ENCODE data around the gene CCNI.

DNA sequence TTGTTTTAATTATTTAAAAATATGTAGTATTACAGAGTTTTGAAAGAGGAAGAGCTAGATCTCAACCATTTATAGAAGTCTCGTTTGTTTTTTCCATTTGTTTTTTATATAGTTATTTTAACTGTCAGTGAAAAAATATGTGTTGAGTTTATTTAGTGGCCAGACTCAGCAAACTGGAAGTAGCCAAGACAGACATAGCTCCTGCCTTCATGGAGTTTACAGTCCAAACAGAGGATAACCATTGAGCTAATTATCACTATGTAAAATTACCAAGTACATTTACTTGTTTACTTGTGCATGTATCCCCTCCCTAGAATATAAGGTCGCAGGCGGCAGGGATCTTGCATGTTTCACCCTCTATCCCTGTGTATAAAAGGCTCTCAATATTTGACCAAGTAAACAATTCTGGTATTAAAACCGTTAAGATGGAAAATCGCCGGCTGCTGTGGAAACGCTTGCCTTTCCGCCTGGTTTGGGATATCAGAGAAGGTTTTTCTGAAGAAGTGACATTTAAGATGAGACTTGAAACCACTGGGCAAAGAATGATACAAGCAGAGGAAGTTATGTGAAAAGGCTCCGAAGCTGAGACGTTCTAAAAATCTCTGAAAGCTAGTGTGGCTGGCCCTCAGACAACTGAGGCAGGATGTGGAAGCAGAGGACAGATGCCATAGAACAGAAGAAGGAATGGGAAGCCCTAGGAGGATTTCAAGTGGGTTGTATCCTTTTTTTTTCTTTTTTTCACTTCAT lies 1.3 kb upstream of the CCNI start:
- TF ChIP-seq EZH2 (IDR thresholded peaks at IDR 0.05; ENCODE audit: borderline replicate concordance, low read length), result no peak
- TF ChIP-seq, protein P1, sequence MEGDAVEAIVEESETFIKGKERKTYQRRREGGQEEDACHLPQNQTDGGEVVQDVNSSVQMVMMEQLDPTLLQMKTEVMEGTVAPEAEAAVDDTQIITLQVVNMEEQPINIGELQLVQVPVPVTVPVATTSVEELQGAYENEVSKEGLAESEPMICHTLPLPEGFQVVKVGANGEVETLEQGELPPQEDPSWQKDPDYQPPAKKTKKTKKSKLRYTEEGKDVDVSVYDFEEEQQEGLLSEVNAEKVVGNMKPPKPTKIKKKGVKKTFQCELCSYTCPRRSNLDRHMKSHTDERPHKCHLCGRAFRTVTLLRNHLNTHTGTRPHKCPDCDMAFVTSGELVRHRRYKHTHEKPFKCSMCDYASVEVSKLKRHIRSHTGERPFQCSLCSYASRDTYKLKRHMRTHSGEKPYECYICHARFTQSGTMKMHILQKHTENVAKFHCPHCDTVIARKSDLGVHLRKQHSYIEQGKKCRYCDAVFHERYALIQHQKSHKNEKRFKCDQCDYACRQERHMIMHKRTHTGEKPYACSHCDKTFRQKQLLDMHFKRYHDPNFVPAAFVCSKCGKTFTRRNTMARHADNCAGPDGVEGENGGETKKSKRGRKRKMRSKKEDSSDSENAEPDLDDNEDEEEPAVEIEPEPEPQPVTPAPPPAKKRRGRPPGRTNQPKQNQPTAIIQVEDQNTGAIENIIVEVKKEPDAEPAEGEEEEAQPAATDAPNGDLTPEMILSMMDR (IDR thresholded peaks at IDR 0.05; ENCODE audit: low read length), result no peak
